B cell (primary cell): ENCODE results near the gene EML2. TPM values are rescaled to one million over a fixed set of nuclear protein-coding genes. Genes with fewer than 3 reads are reported as not detected.

Experiments used
- ATAC-seq: fragments of 200-7000 bp; cut with Tn5 transposase; one replicate; pipeline ENCODE4 v1.10.0; 2021; ENCODE audit warnings: low read depth, mild to moderate bottlenecking, moderate number of reproducible peaks, moderate library complexity
- CTCF ChIA-PET: fragments of 350-600 bp; sonication (Branson Sonifier 250); formaldehyde crosslinking; loops from one replicate; lab custom pipeline; 2021; ENCODE audit warnings: antibody characterized with exemption, inconsistent platforms; lab: Charles Lee
- POLR2A ChIA-PET: fragments of 350-600 bp; sonication (Branson Sonifier 250); formaldehyde crosslinking; loops from one replicate; lab custom pipeline; 2021; ENCODE audit warnings: antibody characterized with exemption; lab: Charles Lee
- DNase-seq: peaks from one replicate; pipeline ENCODE4 v3.0.0; 2013
- H2AFZ ChIP-seq: 2 replicates; pipeline ENCODE4 v1.6.1; 2012; ENCODE audit warnings: mild to moderate bottlenecking, low read depth, low read length; ENCODE audit not compliant: insufficient read depth, poor library complexity, severe bottlenecking
- H3K27ac ChIP-seq, 2 donors: 1 replicate in 1 of 2; 2 replicates in 1 of 2; pipeline ENCODE4 v1.5.1; 2012 to 2013; ENCODE audit warnings: low read length in 2 of 2, mild to moderate bottlenecking in 2 of 2, moderate library complexity in 1 of 2
- H3K27me3 ChIP-seq, 4 experiments: fragments of 200-600 bp in 1 of 4; sonication (generic) in 1 of 4; replicated peaks in 1 of 4; 1 replicate in 2 of 4; 2 replicates in 2 of 4; pipeline versions ENCODE4 v1.6.1 to v1.7.0; 2013 to 2016; ENCODE audit warnings: low read length in 3 of 4, mild to moderate bottlenecking in 2 of 4, mixed read lengths in 1 of 4, moderate library complexity in 1 of 4; ENCODE audit not compliant: insufficient read depth in 4 of 4, control insufficient read depth in 3 of 4; ENCODE audit errors: control extremely low read depth in 1 of 4
- H3K36me3 ChIP-seq, 2 experiments: replicated peaks in 1 of 2; 1 replicate in 1 of 2; 2 replicates in 1 of 2; pipeline versions ENCODE4 v1.6.1 to v1.7.1; 2013; ENCODE audit warnings: low read length in 1 of 2; ENCODE audit not compliant: insufficient read depth in 2 of 2, control insufficient read depth in 1 of 2; ENCODE audit errors: control extremely low read depth in 1 of 2, extremely low read depth in 1 of 2
- H3K4me1 ChIP-seq, 2 donors: fragments of 200-600 bp in 1 of 2; sonication (generic) in 1 of 2; 1 replicate in 1 of 2; 2 replicates in 1 of 2; pipeline versions ENCODE4 v1.5.1 to v1.6.1; 2013 to 2017; ENCODE audit warnings: low read length in 2 of 2; ENCODE audit not compliant: control insufficient read depth in 2 of 2, insufficient read depth in 2 of 2
- H3K4me2 ChIP-seq: replicated peaks from 2 replicates; pipeline ENCODE3; 2012; ENCODE audit warnings: mild to moderate bottlenecking, low read depth, low read length; ENCODE audit not compliant: poor library complexity, severe bottlenecking
- H3K4me3 ChIP-seq, 5 experiments: fragments of 200-600 bp in 1 of 5; sonication (generic) in 1 of 5; 1 replicate in 3 of 5; 2 replicates in 2 of 5; pipeline versions ENCODE4 v1.5.1 to v1.7.0; 2011 to 2016; ENCODE audit warnings: low read length in 4 of 5, mild to moderate bottlenecking in 4 of 5, low read depth in 2 of 5, control low read depth in 1 of 5, moderate library complexity in 1 of 5; ENCODE audit not compliant: insufficient read depth in 1 of 5; ENCODE audit errors: control extremely low read depth in 1 of 5, extremely low read depth in 1 of 5
- H3K79me2 ChIP-seq: fragments of 200-600 bp; sonication (generic); one replicate; pipeline ENCODE4 v1.6.0; 2016; ENCODE audit warnings: low read length; ENCODE audit not compliant: control insufficient read depth, insufficient read depth
- H3K9ac ChIP-seq: fragments of 200-600 bp; sonication (generic); 2 replicates; pipeline ENCODE4 v1.6.1; 2017; ENCODE audit warnings: mild to moderate bottlenecking, low read length, moderate library complexity
- H3K9me3 ChIP-seq, 3 donors: one replicate each; pipeline versions ENCODE4 v1.6.1 to v1.7.1; 2013; ENCODE audit warnings: low read length in 2 of 3; ENCODE audit not compliant: control insufficient read depth in 2 of 3, insufficient read depth in 1 of 3; ENCODE audit errors: control extremely low read depth in 1 of 3
- H4K20me1 ChIP-seq: 2 replicates; pipeline ENCODE4 v1.6.0; 2012; ENCODE audit warnings: mild to moderate bottlenecking, low read length; ENCODE audit not compliant: insufficient read depth, control insufficient read depth, poor library complexity, severe bottlenecking
- H3K27ac Mint-ChIP-seq: one replicate; pipeline ENCODE4 v1.8.0; 2021; ENCODE audit warnings: mixed read lengths
- H3K27me3 Mint-ChIP-seq: one replicate; pipeline ENCODE4 v1.8.0; 2021; ENCODE audit warnings: mixed read lengths
- H3K4me1 Mint-ChIP-seq: one replicate; pipeline ENCODE4 v1.8.0; 2021; ENCODE audit warnings: mixed read lengths
- H3K4me3 Mint-ChIP-seq: one replicate; pipeline ENCODE4 v1.8.0; 2021; ENCODE audit warnings: mixed read lengths
- H3K9me3 Mint-ChIP-seq: one replicate; pipeline ENCODE4 v1.8.0; 2022; ENCODE audit warnings: mixed read lengths; ENCODE audit not compliant: insufficient read depth
- CTCF ChIP-seq: fragments of 200-600 bp; IDR thresholded peaks from one replicate; pipeline ENCODE4 v1.8.0; 2022; ENCODE audit warnings: antibody characterized with exemption, mild to moderate bottlenecking
- EZH2 ChIP-seq: IDR thresholded peaks from 2 replicates; pipeline ENCODE4 v1.6.1; 2012; ENCODE audit warnings: borderline replicate concordance, low read depth, mild to moderate bottlenecking, moderate library complexity, low read length; ENCODE audit not compliant: insufficient read depth, poor library complexity, severe bottlenecking
- WGBS: methylation state at CpG from one replicate; pipeline ENCODE4 v1.1.5; 2013; ENCODE audit warnings: missing lambda C conversion rate; ENCODE audit not compliant: insufficient coverage; 5-methylcytosine and 5-hydroxymethylcytosine counted together
- intact Hi-C: fragments of 100-400 bp; cut with micrococcal nuclease; formaldehyde crosslinking; loops from one replicate; pipeline ENCODE4 v1.10.0; 2022
- polyA plus RNA-seq: library from polyadenylated mRNA; depleted of rRNA; stranded (reverse); fragments of >200 nt; gene quantifications from 2 replicates; pipeline ENCODE4 v1.2.3, GENCODE V29; 2012
- total RNA-seq, 2 donors: library from RNA; stranded (reverse); fragments of 120-200 nt in 1 of 2; gene quantifications; 1 replicate in 1 of 2; 2 replicates in 1 of 2; pipeline versions ENCODE4 v1.2.3 to v1.2.4, GENCODE V29; 2013 to 2022

Gene EML2
- total and polyA plus RNA-seq, 2 donors (not counting 1 experiment from before 2014, with no cell fraction given) = 75.0 to 88.5 TPM

GRCh38 chr19:45676851-45677263 lies 37.7 kb upstream of the EML2 start:
- Histone ChIP-seq H3K4me1 (peaks cover 25 to 32% of the 10 kb centered on the region in 2 donors), H4K20me1 (no peaks in the 10 kb centered on the region), H3K4me2 (peak overlapping the region; percentile 90), H3K36me3 (no peaks in the 10 kb centered on the region), H2AFZ (peak overlapping the region; percentile 78), H3K9me3 (peaks cover 0 to 14% (median 0%) of the 10 kb centered on the region in 3 donors), H3K79me2 (no peaks in the 10 kb centered on the region), H3K27me3 (peaks cover 0 to 32% (median 11%) of the 10 kb centered on the region in 4 experiments), H3K9ac (peak overlapping the region; percentile 54), H3K4me3 (peak overlapping the region in 4 of 5 experiments; percentile 25 to 64 (median 42)), H3K27ac (no peak overlapping the region)
- Mint-ChIP-seq H3K4me1 (peaks cover 20% of the 10 kb centered on the region), H3K9me3 (no peaks in the 10 kb centered on the region), H3K27ac (no peak overlapping the region), H3K27me3 (peaks cover 24% of the 10 kb centered on the region), H3K4me3 (peak overlapping the region; percentile 82)
- ChIA-PET POLR2A (interaction anchor here (0.7 to 1.8 kb wide), 2 partner anchors 13 to 101 kb away, joined by 4 to 5 read pairs; no protein-coding TSS in a partner anchor), CTCF (interaction anchor here (0.6 to 8.9 kb wide), 7 partner anchors 16 to 237 kb away, joined by 3 to 60 read pairs (median 3); partner anchors contain the start of genes EML2 and QPCTL)
- 4% methylated on average over 27 of the region's 28 CpGs for WGBS
- ATAC-seq (peak; percentile 5), DNase-seq (peak; percentile 57)
- intact Hi-C loops = no loop called here
- TF ChIP-seq EZH2 (no peak), CTCF (no peak)

- H3K27me3 Mint-ChIP-seq = peaks cover 36% of the 10 kb centered on the region
- CTCF ChIA-PET = interaction anchor here (8.9 kb wide), 1 partner anchor 33 kb away, joined by 60 read pairs; the partner anchor contains the start of gene EML2
Observed at GRCh38 chr19:45674946-45675345, 35.7 kb upstream of the EML2 start.

More at GRCh38 chr19:45674946-45675345, 35.7 kb upstream of the EML2 start:
- POLR2A ChIA-PET = interaction anchor here (0.6 to 0.7 kb wide), 2 partner anchors 33 to 89 kb away, joined by 3 to 14 read pairs; no protein-coding TSS in a partner anchor
- Histone ChIP-seq H3K9me3 (peaks cover 0 to 27% (median 3%) of the 10 kb centered on the region in 3 donors), H3K27ac (no peak overlapping the region), H3K4me1 (peaks cover 28 to 37% of the 10 kb centered on the region in 2 donors), H3K79me2 (no peaks in the 10 kb centered on the region), H3K27me3 (peaks cover 0 to 45% (median 17%) of the 10 kb centered on the region in 4 experiments), H4K20me1 (no peaks in the 10 kb centered on the region), H3K36me3 (no peaks in the 10 kb centered on the region), H2AFZ (no peak overlapping the region), H3K9ac (no peak overlapping the region), H3K4me2 (no peak overlapping the region), H3K4me3 (no peak overlapping the region)
- ATAC-seq (no peak), DNase-seq (no peak)
- peaks cover 25% of the 10 kb centered on the region for H3K4me1 Mint-ChIP-seq
- no peak overlapping the region for H3K4me3 Mint-ChIP-seq
- H3K9me3 Mint-ChIP-seq = no peaks in the 10 kb centered on the region
- no peak overlapping the region for H3K27ac Mint-ChIP-seq
- TF ChIP-seq CTCF (no peak), EZH2 (no peak)
- intact Hi-C loops = no loop called here
- 89% methylated on average over 3 of the region's 7 CpGs for WGBS
